ENCODE measurements around the gene PNCK.
"Not testable (repeated sequence)": the region's sequence is repeated elsewhere in the genome, so short reads cannot be mapped to it uniquely, and the experiment has no call there.

DNA sequence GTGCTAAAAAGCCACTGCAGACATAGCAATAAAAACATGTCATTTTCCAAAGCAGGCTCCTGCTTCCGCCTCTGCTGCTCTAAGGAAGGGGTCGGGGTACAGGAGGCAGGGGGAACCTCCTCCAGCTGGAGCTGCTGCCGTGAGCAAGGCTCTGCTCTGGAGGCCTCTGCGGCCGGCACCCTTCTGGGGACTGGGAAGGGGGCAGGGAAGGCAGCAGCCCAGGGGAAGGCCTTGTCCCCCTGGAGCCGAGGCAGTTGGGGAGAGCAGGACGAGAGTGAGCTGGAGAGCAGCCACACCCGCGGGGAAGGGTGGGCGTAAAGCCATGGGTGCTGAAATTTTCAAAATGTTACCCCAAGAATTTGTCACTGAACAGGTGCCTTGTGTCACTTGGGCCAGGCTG is 22.9 kb upstream of the PNCK start:
- TF ChIP-seq JUN (IDR thresholded peaks at IDR 0.05); CTCF (IDR thresholded peaks at IDR 0.05); MAZ (IDR thresholded peaks at IDR 0.05; ENCODE audit: borderline replicate concordance, low read depth, low read length); POLR2A (IDR thresholded peaks at IDR 0.05; ENCODE audit: low read length); HOXA7 (CRISPR knock-in tag; IDR thresholded peaks at IDR 0.05): not testable (repeated sequence)

Measured in A549 (cell line).